Upper lobe of right lung (tissue), 1 donor: ENCODE data around the gene SLBP. TPM values are rescaled to one million over a fixed set of nuclear protein-coding genes. Genes with fewer than 3 reads are reported as not detected.

ENCODE experiments used
- ATAC-seq: fragments of 200-7000 bp; cut with Tn5 transposase; one replicate; pipeline ENCODE4 v1.9.1; 2020; ENCODE audit warnings: mild to moderate bottlenecking, moderate library complexity
- DNase-seq: peaks from one replicate; pipeline ENCODE4 v3.0.0-alpha.2; 2020
- H3K27ac ChIP-seq: fragments of 200-600 bp; one replicate; pipeline ENCODE4 v1.8.0; 2022
- H3K27me3 ChIP-seq: fragments of 200-600 bp; one replicate; pipeline ENCODE4 v1.8.0; 2022; ENCODE audit warnings: mild to moderate bottlenecking
- H3K36me3 ChIP-seq: fragments of 200-600 bp; one replicate; pipeline ENCODE4 v1.8.0; 2022
- H3K4me1 ChIP-seq: fragments of 200-600 bp; one replicate; pipeline ENCODE4 v1.8.0; 2022
- H3K4me3 ChIP-seq: fragments of 200-600 bp; one replicate; pipeline ENCODE4 v1.8.0; 2022; ENCODE audit warnings: mild to moderate bottlenecking
- H3K9me3 ChIP-seq: fragments of 200-600 bp; one replicate; pipeline ENCODE4 v1.8.0; 2022
- CTCF ChIP-seq: fragments of 200-600 bp; IDR thresholded peaks from one replicate; pipeline ENCODE4 v1.8.0; 2022; ENCODE audit warnings: antibody characterized with exemption
- intact Hi-C: fragments of 100-400 bp; cut with DNase I; formaldehyde crosslinking; loops from one replicate; pipeline ENCODE4 v1.11.0; 2022
- total RNA-seq: library from RNA; stranded (reverse); fragmentation: NEBNext Ultra II Directional; extraction: Animal tissue kit (Norgen Biotek cat#: 25700); gene quantifications from one replicate; pipeline ENCODE4 v1.2.1, GENCODE V29; 2021
- donor health status: DM: no; HTN: yes; CAD: no; lungs with severe emphysema.

Gene SLBP
- total RNA-seq, 1 donor from 2014 or later: 32.8 TPM

- DNase-seq: peak; percentile 60
- no peak for ATAC-seq
- H3K36me3 ChIP-seq: peaks cover 24% of the 10 kb centered on the region
- H3K9me3 ChIP-seq: no peaks in the 10 kb centered on the region
- H3K27ac ChIP-seq: no peak overlapping the region
- intact Hi-C loops: no loop called here
- no peaks in the 10 kb centered on the region for H3K27me3 ChIP-seq
- no peak for TF ChIP-seq CTCF
- H3K4me1 ChIP-seq: peaks cover 43% of the 10 kb centered on the region
- H3K4me3 ChIP-seq: no peak overlapping the region
Observed at GRCh38 chr4:1715002-1715758, 3.1 kb upstream of the SLBP start.

- no peaks in the 10 kb centered on the region for H3K9me3 ChIP-seq
- TF ChIP-seq CTCF: no peak
- DNase-seq (peak; percentile 36), ATAC-seq (no peak)
- no peaks in the 10 kb centered on the region for H3K27me3 ChIP-seq
- H3K4me1 ChIP-seq: peaks cover 38% of the 10 kb centered on the region
- H3K36me3 ChIP-seq: peaks cover 24% of the 10 kb centered on the region
- H3K4me3 ChIP-seq: no peak overlapping the region
- no peak overlapping the region for H3K27ac ChIP-seq
- intact Hi-C loops: no loop called here
Observed at GRCh38 chr4:1714303-1715001, 2.3 kb upstream of the SLBP start.

- no peak for TF ChIP-seq CTCF
- ATAC-seq (peak; percentile 0), DNase-seq (peak; percentile 35)
- peaks cover 42% of the 10 kb centered on the region for H3K4me1 ChIP-seq
- H3K9me3 ChIP-seq: no peaks in the 10 kb centered on the region
- H3K27ac ChIP-seq: peak overlapping the region; percentile 99
- intact Hi-C loops: no loop called here
- peaks cover 20% of the 10 kb centered on the region for H3K36me3 ChIP-seq
- no peaks in the 10 kb centered on the region for H3K27me3 ChIP-seq
- H3K4me3 ChIP-seq: peak overlapping the region; percentile 83
Observed at GRCh38 chr4:1713003-1713851, 1.1 kb upstream of the SLBP start.

- DNase-seq (peak; percentile 76), ATAC-seq (peak; percentile 42)
- peak overlapping the region; percentile 83 for H3K4me3 ChIP-seq
- TF ChIP-seq CTCF: no peak
- intact Hi-C loops: no loop called here
- H3K36me3 ChIP-seq: peaks cover 5% of the 10 kb centered on the region
- H3K27me3 ChIP-seq: no peaks in the 10 kb centered on the region
- H3K4me1 ChIP-seq: peaks cover 42% of the 10 kb centered on the region
- no peaks in the 10 kb centered on the region for H3K9me3 ChIP-seq
- H3K27ac ChIP-seq: peak overlapping the region; percentile 99
Observed at GRCh38 chr4:1711571-1712215, 426 bp downstream of the SLBP start.

- Histone ChIP-seq H3K27ac (peak overlapping the region; percentile 99), H3K36me3 (peaks cover 9% of the 10 kb centered on the region), H3K4me3 (peak overlapping the region; percentile 83), H3K27me3 (no peaks in the 10 kb centered on the region), H3K4me1 (peaks cover 42% of the 10 kb centered on the region), H3K9me3 (no peaks in the 10 kb centered on the region)
- no peak for TF ChIP-seq CTCF
- DNase-seq (peak; percentile 61), ATAC-seq (no peak)
- intact Hi-C loops: no loop called here
Observed at GRCh38 chr4:1711055-1711570, 1.0 kb downstream of the SLBP start.
